B cell (primary cell): ENCODE data around the gene DDX24. TPM values are rescaled to one million over a fixed set of nuclear protein-coding genes. Genes with fewer than 3 reads are reported as not detected.

ENCODE experiments used
- ATAC-seq: fragments of 200-7000 bp; cut with Tn5 transposase; one replicate; pipeline ENCODE4 v1.10.0; 2021; ENCODE audit warnings: low read depth, mild to moderate bottlenecking, moderate number of reproducible peaks, moderate library complexity
- CTCF ChIA-PET: fragments of 350-600 bp; sonication (Branson Sonifier 250); formaldehyde crosslinking; loops from one replicate; lab custom pipeline; 2021; ENCODE audit warnings: antibody characterized with exemption, inconsistent platforms; lab: Charles Lee
- POLR2A ChIA-PET: fragments of 350-600 bp; sonication (Branson Sonifier 250); formaldehyde crosslinking; loops from one replicate; lab custom pipeline; 2021; ENCODE audit warnings: antibody characterized with exemption; lab: Charles Lee
- DNase-seq: peaks from one replicate; pipeline ENCODE4 v3.0.0; 2013
- H2AFZ ChIP-seq: 2 replicates; pipeline ENCODE4 v1.6.1; 2012; ENCODE audit warnings: mild to moderate bottlenecking, low read depth, low read length; ENCODE audit not compliant: insufficient read depth, poor library complexity, severe bottlenecking
- H3K27ac ChIP-seq, 2 donors: 1 replicate in 1 of 2; 2 replicates in 1 of 2; pipeline ENCODE4 v1.5.1; 2012 to 2013; ENCODE audit warnings: low read length in 2 of 2, mild to moderate bottlenecking in 2 of 2, moderate library complexity in 1 of 2
- H3K27me3 ChIP-seq, 4 experiments: fragments of 200-600 bp in 1 of 4; sonication (generic) in 1 of 4; replicated peaks in 1 of 4; 1 replicate in 2 of 4; 2 replicates in 2 of 4; pipeline versions ENCODE4 v1.6.1 to v1.7.0; 2013 to 2016; ENCODE audit warnings: low read length in 3 of 4, mild to moderate bottlenecking in 2 of 4, mixed read lengths in 1 of 4, moderate library complexity in 1 of 4; ENCODE audit not compliant: insufficient read depth in 4 of 4, control insufficient read depth in 3 of 4; ENCODE audit errors: control extremely low read depth in 1 of 4
- H3K36me3 ChIP-seq, 2 experiments: replicated peaks in 1 of 2; 1 replicate in 1 of 2; 2 replicates in 1 of 2; pipeline versions ENCODE4 v1.6.1 to v1.7.1; 2013; ENCODE audit warnings: low read length in 1 of 2; ENCODE audit not compliant: insufficient read depth in 2 of 2, control insufficient read depth in 1 of 2; ENCODE audit errors: control extremely low read depth in 1 of 2, extremely low read depth in 1 of 2
- H3K4me1 ChIP-seq, 2 donors: fragments of 200-600 bp in 1 of 2; sonication (generic) in 1 of 2; 1 replicate in 1 of 2; 2 replicates in 1 of 2; pipeline versions ENCODE4 v1.5.1 to v1.6.1; 2013 to 2017; ENCODE audit warnings: low read length in 2 of 2; ENCODE audit not compliant: control insufficient read depth in 2 of 2, insufficient read depth in 2 of 2
- H3K4me2 ChIP-seq: replicated peaks from 2 replicates; pipeline ENCODE3; 2012; ENCODE audit warnings: mild to moderate bottlenecking, low read depth, low read length; ENCODE audit not compliant: poor library complexity, severe bottlenecking
- H3K4me3 ChIP-seq, 5 experiments: fragments of 200-600 bp in 1 of 5; sonication (generic) in 1 of 5; 1 replicate in 3 of 5; 2 replicates in 2 of 5; pipeline versions ENCODE4 v1.5.1 to v1.7.0; 2011 to 2016; ENCODE audit warnings: low read length in 4 of 5, mild to moderate bottlenecking in 4 of 5, low read depth in 2 of 5, control low read depth in 1 of 5, moderate library complexity in 1 of 5; ENCODE audit not compliant: insufficient read depth in 1 of 5; ENCODE audit errors: control extremely low read depth in 1 of 5, extremely low read depth in 1 of 5
- H3K79me2 ChIP-seq: fragments of 200-600 bp; sonication (generic); one replicate; pipeline ENCODE4 v1.6.0; 2016; ENCODE audit warnings: low read length; ENCODE audit not compliant: control insufficient read depth, insufficient read depth
- H3K9ac ChIP-seq: fragments of 200-600 bp; sonication (generic); 2 replicates; pipeline ENCODE4 v1.6.1; 2017; ENCODE audit warnings: mild to moderate bottlenecking, low read length, moderate library complexity
- H3K9me3 ChIP-seq, 3 donors: one replicate each; pipeline versions ENCODE4 v1.6.1 to v1.7.1; 2013; ENCODE audit warnings: low read length in 2 of 3; ENCODE audit not compliant: control insufficient read depth in 2 of 3, insufficient read depth in 1 of 3; ENCODE audit errors: control extremely low read depth in 1 of 3
- H4K20me1 ChIP-seq: 2 replicates; pipeline ENCODE4 v1.6.0; 2012; ENCODE audit warnings: mild to moderate bottlenecking, low read length; ENCODE audit not compliant: insufficient read depth, control insufficient read depth, poor library complexity, severe bottlenecking
- H3K27ac Mint-ChIP-seq: one replicate; pipeline ENCODE4 v1.8.0; 2021; ENCODE audit warnings: mixed read lengths
- H3K27me3 Mint-ChIP-seq: one replicate; pipeline ENCODE4 v1.8.0; 2021; ENCODE audit warnings: mixed read lengths
- H3K4me1 Mint-ChIP-seq: one replicate; pipeline ENCODE4 v1.8.0; 2021; ENCODE audit warnings: mixed read lengths
- H3K4me3 Mint-ChIP-seq: one replicate; pipeline ENCODE4 v1.8.0; 2021; ENCODE audit warnings: mixed read lengths
- H3K9me3 Mint-ChIP-seq: one replicate; pipeline ENCODE4 v1.8.0; 2022; ENCODE audit warnings: mixed read lengths; ENCODE audit not compliant: insufficient read depth
- EZH2 ChIP-seq: IDR thresholded peaks from 2 replicates; pipeline ENCODE4 v1.6.1; 2012; ENCODE audit warnings: borderline replicate concordance, low read depth, mild to moderate bottlenecking, moderate library complexity, low read length; ENCODE audit not compliant: insufficient read depth, poor library complexity, severe bottlenecking
- WGBS: methylation state at CpG from one replicate; pipeline ENCODE4 v1.1.5; 2013; ENCODE audit warnings: missing lambda C conversion rate; ENCODE audit not compliant: insufficient coverage; 5-methylcytosine and 5-hydroxymethylcytosine counted together
- intact Hi-C: fragments of 100-400 bp; cut with micrococcal nuclease; formaldehyde crosslinking; loops from one replicate; pipeline ENCODE4 v1.10.0; 2022
- polyA plus RNA-seq: library from polyadenylated mRNA; depleted of rRNA; stranded (reverse); fragments of >200 nt; gene quantifications from 2 replicates; pipeline ENCODE4 v1.2.3, GENCODE V29; 2012
- total RNA-seq, 2 donors: library from RNA; stranded (reverse); fragments of 120-200 nt in 1 of 2; gene quantifications; 1 replicate in 1 of 2; 2 replicates in 1 of 2; pipeline versions ENCODE4 v1.2.3 to v1.2.4, GENCODE V29; 2013 to 2022
- TF ChIP-seq, protein P1 (sequence below): fragments of 200-600 bp; IDR thresholded peaks from one replicate; pipeline ENCODE4 v1.8.0; 2022; ENCODE audit warnings: antibody characterized with exemption, mild to moderate bottlenecking

The DDX24 gene
- total and polyA plus RNA-seq, 2 donors (not counting 1 experiment from before 2014, with no cell fraction given), result 145 to 211 TPM

DNA sequence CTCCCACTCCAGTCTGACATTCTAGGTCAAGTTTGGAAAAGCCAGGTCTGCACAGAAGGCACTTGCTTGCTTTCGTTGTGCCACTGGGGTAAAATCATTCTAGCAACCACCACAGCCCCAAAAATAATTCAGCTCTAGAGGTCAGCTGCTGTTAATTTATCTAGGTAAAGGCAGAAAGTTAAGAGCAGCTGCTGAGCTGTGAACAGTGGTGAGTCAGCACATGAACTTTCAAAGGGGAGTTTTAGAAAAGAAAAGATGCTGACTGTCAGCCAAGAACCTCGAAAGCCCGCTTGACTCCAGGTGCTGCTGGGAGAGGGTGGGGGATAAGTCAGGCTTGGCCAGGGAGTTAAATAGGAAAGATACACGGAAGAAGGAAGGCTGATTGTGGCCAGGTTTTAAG, 71.2 kb downstream of the DDX24 start:
- H3K27ac ChIP-seq, result no peak overlapping the region
- H4K20me1 ChIP-seq, result no peaks in the 10 kb centered on the region
- H3K27me3 ChIP-seq, result peaks cover 0 to 41% (median 7%) of the 10 kb centered on the region in 4 experiments
- CTCF ChIA-PET, result interaction anchor here (2.9 kb wide), 1 partner anchor 70 kb away, joined by 11 read pairs; no protein-coding TSS in a partner anchor
- DNase-seq, result no peak
- no peak overlapping the region for H3K27ac Mint-ChIP-seq
- no peaks in the 10 kb centered on the region for H3K79me2 ChIP-seq
- POLR2A ChIA-PET, result no interaction called here
- no peak for ATAC-seq
- intact Hi-C loops, result no loop called here
- H3K4me3 ChIP-seq, result no peak overlapping the region
- no peaks in the 10 kb centered on the region for H3K36me3 ChIP-seq
- H3K4me2 ChIP-seq, result no peak overlapping the region
- no peaks in the 10 kb centered on the region for H3K9me3 Mint-ChIP-seq
- H3K9me3 ChIP-seq, result no peaks in the 10 kb centered on the region
- WGBS, result 31% methylated on average over 3 of the region's 4 CpGs
- TF ChIP-seq EZH2, result no peak
- TF ChIP-seq, protein P1, sequence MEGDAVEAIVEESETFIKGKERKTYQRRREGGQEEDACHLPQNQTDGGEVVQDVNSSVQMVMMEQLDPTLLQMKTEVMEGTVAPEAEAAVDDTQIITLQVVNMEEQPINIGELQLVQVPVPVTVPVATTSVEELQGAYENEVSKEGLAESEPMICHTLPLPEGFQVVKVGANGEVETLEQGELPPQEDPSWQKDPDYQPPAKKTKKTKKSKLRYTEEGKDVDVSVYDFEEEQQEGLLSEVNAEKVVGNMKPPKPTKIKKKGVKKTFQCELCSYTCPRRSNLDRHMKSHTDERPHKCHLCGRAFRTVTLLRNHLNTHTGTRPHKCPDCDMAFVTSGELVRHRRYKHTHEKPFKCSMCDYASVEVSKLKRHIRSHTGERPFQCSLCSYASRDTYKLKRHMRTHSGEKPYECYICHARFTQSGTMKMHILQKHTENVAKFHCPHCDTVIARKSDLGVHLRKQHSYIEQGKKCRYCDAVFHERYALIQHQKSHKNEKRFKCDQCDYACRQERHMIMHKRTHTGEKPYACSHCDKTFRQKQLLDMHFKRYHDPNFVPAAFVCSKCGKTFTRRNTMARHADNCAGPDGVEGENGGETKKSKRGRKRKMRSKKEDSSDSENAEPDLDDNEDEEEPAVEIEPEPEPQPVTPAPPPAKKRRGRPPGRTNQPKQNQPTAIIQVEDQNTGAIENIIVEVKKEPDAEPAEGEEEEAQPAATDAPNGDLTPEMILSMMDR, result no peak
- no peak overlapping the region for H3K9ac ChIP-seq
- no peak overlapping the region for H3K4me3 Mint-ChIP-seq
- H3K4me1 Mint-ChIP-seq, result peaks cover 9% of the 10 kb centered on the region
- peaks cover 4 to 10% of the 10 kb centered on the region in 2 donors for H3K4me1 ChIP-seq
- H3K27me3 Mint-ChIP-seq, result peaks cover 49% of the 10 kb centered on the region
- H2AFZ ChIP-seq, result no peak overlapping the region

DNA sequence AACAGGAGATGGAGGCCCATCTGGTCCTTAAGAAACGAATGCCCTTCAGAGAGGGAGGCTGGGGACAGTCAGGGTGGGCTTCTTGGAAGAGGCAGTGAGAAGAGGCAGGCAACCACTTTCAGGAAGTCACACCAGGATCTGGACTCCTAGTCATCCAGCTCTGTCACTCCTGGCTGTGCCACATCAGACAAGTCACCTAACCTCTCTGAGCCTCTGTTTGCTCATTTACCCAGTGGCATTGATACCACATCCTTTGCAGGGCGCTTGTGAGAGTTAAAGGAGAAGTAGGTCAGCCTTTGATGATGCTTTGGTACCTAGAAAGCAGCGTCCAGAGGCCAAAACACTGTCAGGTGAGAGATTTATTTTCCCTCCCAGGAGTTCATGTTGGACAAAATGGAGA, 72.8 kb downstream of the DDX24 start:
- Histone ChIP-seq H3K9me3 (no peaks in the 10 kb centered on the region), H4K20me1 (no peaks in the 10 kb centered on the region), H3K9ac (no peak overlapping the region), H2AFZ (no peak overlapping the region), H3K4me2 (no peak overlapping the region), H3K36me3 (no peaks in the 10 kb centered on the region), H3K4me1 (peaks cover 4 to 10% of the 10 kb centered on the region in 2 donors), H3K27ac (no peak overlapping the region), H3K27me3 (peaks cover 0 to 42% (median 8%) of the 10 kb centered on the region in 4 experiments), H3K79me2 (no peaks in the 10 kb centered on the region), H3K4me3 (no peak overlapping the region)
- Mint-ChIP-seq H3K4me1 (peaks cover 9% of the 10 kb centered on the region), H3K4me3 (no peak overlapping the region), H3K27ac (no peak overlapping the region), H3K9me3 (no peaks in the 10 kb centered on the region), H3K27me3 (peaks cover 50% of the 10 kb centered on the region)
- 62% methylated on average over 2 of the region's 3 CpGs for WGBS
- ChIA-PET CTCF (interaction anchor here (2.9 kb wide), 1 partner anchor 69 kb away, joined by 11 read pairs; no protein-coding TSS in a partner anchor), POLR2A (no interaction called here)
- TF ChIP-seq EZH2, result no peak
- TF ChIP-seq, protein P1, result no peak
- no peak for ATAC-seq
- intact Hi-C loops, result no loop called here
- DNase-seq, result no peak
